HG02981 (cell line): Measurements from ENCODE around the gene ACSL4.
"Not testable (repeated sequence)": the region's sequence is repeated elsewhere in the genome, so short reads cannot be mapped to it uniquely, and the experiment has no call there.

Source experiments
- ATAC-seq: cut with Tn5 transposase; IDR thresholded peaks from one replicate; pipeline ENCODE4 v1.9.1; 2021; ENCODE audit warnings: mild to moderate bottlenecking, moderate library complexity; ENCODE audit not compliant: unreplicated experiment

Gene ACSL4

DNA sequence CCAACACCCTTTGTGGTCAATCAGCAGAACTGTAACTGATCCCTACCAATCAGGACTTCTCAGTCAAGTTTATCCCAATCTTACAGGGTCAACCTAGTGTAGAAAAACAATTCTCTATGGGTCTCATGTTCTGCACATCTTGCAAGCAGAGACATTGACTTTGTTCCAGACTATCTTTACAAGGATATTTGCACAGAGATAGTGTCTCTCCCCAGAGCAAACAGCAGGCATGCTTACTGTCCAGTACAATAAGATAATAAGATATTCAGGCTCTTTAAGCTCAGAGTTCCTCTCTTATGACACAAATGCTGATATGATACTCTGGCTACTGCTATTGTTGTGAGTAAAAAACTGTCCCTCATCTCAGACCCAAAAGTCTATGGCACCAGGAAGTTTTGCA, 53.2 kb downstream of the ACSL4 start:
- ATAC-seq = no peak

DNA sequence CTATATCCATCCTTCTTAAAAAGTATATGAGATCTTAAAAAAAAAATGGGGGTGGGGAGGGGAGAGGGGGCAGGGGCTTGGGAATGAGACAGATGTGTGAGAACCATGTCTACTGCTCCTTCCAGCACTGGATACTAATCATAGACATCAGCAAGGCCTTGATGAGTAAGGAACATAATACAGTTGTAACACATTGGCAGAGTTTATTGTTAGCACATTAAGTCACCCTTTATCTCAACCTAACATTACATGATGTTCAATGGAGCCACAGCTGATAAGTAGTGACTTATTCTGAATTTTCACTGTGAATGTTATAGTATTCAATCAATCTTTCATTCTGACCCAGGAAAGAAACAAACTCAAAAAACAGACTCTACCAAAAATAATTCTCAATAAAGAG, 60.8 kb downstream of the ACSL4 start:
- no peak for ATAC-seq

DNA sequence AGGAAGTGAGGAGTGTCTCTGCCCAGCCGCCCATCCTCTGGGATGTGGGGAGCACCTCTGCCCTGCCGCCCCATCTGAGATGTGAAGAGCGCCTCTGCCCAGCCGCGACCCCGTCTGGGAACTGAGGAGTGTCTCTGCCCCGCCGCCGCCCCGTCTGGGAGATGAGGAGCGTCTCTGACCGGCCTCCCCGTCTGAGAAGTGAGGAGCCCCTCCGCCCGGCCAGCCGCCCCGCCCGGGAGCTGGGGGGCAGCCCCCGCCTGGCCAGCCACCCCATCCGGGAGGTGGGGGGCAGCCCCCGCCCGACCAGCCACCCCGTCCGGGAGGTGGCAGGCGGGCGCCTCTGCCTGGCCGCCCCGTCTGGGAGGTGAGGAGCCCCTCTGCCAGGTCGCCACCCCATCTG, 61.9 kb downstream of the ACSL4 start:
- not testable (repeated sequence) for ATAC-seq

DNA sequence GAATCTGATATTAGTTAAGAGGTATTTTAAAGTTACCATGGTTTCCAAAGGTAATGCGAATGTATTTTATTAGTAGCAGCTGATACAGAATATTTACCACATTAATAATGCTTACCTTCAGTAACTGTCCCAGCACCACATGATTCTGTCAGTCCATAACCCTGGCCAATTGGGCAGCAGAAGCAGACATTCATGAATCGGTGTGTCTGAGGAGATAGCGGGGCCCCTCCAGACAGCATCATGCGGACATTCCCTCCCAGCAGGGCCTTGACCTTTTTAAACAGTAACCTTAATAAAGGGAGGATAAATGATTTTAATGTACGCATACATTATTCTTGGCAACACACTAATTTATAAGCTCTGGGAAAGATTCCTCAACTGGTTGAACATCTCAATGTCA, 65.1 kb downstream of the ACSL4 start:
- ATAC-seq = no peak

DNA sequence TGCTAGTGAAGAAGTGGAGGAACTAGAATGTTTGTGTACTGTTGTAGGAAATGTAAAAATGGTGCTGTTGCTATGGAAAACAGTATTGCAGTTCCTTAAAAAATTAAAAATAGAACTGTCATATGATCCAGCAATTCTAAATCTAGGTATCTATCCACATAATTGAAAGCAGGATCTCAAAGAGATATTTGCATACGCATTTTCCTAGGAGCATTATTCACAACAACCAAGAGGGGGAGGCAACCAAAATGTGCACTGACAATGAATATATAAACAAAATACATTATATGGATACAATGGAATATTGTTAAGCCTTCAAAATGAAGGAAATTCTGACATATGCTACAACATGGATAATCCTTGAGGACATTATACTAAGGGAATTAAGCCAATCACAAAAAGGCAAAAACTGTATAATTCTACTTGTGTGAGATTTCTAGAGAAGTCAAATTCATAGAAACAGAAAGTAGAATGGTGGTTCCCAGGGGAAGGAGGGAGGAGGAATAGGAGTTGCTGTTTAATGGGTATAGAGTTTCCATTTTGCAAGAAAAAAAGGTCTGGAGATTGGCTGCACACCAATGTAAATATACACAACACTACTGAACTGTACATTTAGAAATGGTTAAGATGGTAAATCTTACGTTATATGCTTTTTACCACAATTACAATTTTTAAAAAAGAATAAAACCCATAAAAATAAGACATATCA, 72.5 kb downstream of the ACSL4 start:
- ATAC-seq = no peak

DNA sequence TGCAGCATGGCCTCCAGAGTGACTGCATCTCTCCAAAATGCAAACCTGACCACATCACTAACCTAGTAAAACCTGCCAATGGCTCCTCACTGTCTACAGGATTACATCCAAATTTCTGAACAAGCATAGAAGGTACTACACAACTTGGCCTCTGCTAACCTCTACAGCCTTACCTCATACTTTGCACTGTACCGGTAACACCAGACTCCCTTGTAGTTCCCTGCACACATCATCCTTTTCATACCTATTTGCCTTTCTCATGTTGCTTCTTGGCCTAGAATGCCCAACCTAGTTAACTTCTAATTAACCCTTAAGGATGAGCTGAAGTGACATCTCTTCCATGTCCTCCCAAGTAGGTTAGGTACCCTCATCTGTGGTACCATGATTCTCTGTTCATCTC, 74.7 kb downstream of the ACSL4 start:
- no peak for ATAC-seq

DNA sequence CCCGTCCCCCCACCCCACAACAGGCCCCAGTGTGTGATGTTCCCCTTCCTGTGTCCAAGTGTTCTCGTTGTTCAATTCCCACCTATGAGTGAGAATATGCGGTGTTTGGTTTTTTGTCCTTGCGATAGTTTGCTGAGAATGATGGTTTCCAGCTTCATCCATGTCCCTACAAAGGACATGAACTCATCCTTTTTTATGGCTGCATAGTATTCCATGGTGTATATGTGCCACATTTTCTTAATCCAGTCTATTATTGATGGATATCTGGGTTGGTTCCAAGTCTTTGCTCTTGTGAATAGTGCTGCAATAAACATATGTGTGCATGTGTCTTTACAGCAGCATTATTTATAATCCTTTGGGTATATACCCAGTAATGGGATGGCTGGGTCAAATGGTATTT, 75.7 kb downstream of the ACSL4 start:
- ATAC-seq = not testable (repeated sequence)

DNA sequence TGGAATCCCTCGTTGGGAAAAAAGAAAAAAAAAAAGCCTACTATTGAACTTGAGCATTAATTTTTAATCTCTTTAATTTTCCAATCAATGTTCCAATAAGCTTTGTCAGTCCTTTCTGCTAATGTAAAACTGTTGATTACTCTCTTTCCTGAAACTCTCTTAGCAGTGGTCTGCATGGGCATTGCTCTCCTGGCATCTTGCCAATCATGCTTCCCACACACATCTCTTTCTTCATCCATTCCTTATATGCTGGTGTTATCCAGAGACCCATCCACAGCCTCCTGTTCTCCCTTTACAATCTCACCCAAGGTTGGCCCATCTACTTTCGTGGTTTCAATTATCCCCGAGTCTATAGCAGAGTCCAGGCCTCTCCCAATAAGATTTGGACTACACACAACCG, 76.3 kb downstream of the ACSL4 start:
- ATAC-seq = no peak

DNA sequence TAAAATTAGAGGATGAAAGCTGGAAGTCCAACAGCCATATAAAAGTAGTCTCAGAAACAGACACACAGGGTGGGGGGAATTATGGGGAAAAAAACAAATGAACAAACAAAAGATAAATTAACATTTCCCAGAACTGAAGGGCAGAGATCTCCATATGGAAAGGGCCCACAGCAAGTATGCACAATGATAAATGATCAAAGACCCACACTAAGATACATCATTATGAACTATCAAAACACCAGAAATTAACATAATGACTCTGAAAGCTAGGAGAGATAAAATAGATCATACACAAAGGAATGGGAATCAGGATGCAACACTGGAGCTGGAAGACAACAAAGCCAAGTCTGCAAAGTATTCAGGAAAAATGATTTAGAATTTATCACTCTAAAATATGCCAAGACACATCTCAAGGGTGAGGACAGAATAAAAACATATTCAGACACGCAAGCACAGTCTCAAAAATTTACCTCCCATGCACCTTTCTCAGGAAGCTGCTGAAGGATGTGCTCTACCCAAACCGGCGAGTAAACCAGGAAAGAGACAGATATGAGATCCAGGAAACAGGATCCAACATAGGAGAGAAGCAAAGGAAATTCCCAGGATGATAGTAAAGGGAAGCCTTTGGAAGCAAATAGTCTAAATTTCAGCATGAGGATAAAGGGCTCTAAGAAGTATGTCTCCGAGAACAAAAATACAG, 77.4 kb downstream of the ACSL4 start:
- no peak for ATAC-seq

DNA sequence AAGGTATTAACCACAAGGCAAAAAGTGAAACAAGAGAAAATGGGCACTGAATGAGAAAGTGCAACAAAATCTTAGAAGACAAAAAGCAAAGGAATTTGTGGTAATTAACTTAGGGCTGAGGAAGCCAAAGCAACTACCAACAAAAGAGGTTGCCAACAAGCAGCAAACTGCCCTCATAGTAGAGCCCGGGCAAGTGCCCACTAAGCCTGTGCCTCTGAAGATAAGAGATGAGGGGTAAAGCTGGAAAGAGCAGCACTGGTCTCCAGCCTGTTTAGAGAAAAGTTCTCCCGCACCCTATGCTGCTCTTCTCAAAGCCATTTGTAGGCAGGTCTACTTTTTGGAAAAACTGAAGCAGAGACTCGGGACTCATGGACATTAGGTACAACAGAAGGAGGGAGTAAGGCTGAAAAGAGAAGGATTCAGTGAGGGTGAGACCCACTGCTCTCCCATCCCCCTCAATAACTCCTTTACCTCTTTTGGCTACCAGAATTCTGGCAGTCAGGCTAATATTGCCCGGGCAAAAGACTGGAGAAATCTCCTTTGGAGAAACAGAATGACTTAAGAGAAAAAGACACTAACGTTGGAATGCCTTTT, 78.4 kb downstream of the ACSL4 start:
- ATAC-seq = no peak

DNA sequence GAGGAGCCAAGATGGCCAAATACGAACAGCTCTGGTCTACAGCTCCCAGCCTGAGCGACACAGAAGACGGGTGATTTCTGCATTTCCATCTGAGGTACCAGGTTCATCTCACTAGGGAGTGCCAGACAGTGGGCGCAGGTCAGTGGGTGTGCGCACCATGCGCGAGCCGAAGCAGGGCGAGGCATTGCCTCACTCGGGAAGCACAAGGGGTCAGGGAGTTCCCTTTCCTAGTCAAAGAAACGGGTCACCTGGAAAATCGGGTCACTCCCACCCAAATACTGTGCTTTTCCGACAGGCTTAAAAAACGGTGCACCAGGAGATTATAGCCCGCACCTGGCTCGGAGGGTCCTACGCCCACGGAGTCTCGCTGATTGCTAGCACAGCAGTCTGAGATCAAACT, 88.4 kb downstream of the ACSL4 start:
- ATAC-seq = not testable (repeated sequence)

DNA sequence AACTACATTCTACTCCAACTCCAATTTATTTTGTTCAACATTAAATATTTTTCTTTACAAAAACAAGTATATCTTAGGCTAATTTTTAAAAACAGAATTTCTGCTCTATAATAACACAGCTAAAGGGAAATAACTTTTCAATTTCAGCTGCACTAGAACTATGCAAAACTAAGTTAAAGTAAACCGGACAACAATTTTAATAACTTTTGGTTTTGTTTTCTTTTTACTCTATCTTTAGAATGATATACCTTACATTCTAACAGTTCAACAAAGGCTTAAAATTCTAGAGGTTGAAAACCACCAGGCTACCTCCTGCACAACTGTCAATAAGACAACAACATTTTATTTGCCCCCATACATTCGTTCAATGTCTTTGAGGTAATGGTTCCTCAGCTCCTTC, 89.4 kb downstream of the ACSL4 start:
- no peak for ATAC-seq

DNA sequence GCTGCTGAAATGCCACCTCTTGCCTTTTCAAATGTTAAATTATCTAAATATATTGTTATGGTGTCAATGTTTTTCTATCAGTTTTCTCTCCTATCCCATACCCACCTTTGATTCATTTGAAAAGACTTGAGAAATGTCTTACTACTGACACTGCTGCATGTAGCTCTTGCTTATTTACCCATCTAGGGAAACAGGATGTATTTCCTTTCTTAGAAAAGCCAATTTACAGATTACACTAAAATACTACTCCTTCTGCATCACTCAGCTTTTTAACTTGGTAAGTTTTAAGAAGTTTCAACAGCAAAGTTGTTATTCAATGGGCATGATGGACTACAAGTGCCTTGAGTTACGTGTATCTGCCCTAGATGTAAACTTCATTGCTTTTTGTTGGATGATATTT, 94.9 kb downstream of the ACSL4 start:
- ATAC-seq = no peak

DNA sequence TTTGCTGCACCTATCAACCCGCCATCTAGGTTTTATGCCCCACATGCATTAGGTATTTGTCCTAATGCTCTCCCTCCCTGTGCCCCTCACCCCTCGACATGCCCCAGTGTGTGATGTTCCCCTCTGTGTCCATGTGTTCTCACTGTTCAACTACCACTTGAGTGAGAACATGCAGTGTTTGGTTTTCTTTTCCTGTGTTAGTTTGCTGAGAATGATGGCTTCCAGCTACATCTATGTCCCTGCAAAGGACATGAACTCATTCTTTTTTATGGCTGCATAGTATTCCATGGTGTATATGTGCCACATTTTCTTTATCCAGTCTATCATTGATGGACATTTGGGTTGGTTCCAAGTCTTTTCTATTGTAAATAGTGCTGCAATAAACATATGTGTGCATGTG, 95.6 kb downstream of the ACSL4 start:
- ATAC-seq = not testable (repeated sequence)

DNA sequence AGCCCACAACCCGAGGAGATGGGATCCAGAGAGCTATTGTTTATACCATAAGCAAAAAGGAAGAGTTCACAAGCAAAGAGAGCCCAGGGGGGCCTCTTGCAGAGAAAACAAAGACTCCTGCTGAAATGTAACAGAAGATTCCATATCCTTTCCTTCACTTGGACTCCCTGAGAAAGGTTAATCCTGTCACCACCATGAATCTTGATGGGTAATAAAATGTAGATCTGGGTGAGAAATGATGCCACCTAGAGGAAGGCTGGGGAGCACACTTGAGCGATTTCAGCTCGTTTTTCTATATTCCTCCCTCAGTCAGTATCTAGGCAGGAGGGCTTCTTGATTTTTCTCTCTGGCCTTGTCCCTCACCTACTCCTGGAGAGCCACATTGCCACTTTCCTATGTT, 97.9 kb downstream of the ACSL4 start:
- no peak for ATAC-seq

DNA sequence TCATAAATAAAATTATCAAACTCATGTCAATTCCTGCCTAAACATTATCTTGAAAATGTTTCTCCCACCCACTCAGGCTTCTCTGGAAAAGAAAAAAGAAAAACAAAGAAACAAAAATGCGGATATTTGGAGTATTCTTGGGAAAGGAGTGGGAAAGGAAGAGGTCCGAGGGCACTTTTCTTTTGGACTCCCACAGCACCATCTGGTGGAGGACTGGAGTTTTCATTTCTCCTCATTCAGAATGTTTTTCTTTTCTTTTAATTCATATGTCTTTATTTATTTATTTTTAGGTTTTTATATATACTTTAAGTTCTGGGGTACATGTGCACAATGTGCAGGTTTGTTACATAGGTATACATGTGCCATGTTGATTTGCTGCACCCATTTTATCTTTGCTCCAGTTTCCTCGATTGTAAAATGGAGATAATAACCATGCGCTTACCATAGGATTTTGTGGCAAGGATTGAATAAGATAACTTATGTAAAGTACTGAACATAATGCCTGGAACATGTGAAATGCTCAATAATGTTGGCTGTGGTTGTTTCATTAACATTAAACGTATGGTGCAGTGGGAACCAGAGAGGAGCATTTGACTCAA, 100.1 kb downstream of the ACSL4 start:
- no peak for ATAC-seq

DNA sequence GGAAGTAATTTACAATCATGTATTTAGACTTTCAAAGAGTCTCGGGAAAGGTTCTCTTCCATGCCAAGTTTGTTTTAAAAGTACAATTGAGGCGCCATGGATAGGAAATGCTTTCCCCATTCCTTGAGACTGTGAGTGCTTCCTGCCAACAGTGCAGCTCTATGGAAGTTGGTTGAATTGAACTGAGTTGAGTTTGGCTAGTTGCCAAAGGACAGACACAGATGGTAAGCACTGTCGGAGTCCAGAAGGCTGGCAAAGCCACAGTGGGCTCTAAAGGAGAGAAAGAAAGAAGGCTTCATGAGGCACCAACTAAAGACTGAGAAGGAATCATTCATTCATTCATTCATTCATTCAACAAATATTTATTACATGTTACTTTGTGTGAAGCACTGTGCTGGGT, 103.7 kb downstream of the ACSL4 start:
- no peak for ATAC-seq

DNA sequence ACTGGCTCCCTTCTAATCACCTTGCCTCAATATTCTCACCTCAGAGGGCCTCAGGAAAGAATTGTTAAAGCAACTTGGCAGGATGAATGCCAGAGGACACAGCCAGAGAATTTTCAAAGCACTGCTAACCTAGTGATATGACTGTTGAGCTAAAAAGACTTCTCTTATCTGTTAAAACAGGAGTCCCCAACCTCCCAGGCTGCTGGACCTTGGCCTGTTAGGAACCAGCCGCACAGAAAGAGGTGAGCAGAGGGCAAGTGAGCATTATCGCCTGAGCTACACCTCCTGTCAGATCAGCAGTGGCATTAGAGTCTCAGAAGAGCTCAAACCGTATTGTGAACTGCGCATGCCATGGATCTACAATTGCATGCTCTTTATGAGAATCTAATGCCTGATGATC, 106.4 kb downstream of the ACSL4 start:
- no peak for ATAC-seq

DNA sequence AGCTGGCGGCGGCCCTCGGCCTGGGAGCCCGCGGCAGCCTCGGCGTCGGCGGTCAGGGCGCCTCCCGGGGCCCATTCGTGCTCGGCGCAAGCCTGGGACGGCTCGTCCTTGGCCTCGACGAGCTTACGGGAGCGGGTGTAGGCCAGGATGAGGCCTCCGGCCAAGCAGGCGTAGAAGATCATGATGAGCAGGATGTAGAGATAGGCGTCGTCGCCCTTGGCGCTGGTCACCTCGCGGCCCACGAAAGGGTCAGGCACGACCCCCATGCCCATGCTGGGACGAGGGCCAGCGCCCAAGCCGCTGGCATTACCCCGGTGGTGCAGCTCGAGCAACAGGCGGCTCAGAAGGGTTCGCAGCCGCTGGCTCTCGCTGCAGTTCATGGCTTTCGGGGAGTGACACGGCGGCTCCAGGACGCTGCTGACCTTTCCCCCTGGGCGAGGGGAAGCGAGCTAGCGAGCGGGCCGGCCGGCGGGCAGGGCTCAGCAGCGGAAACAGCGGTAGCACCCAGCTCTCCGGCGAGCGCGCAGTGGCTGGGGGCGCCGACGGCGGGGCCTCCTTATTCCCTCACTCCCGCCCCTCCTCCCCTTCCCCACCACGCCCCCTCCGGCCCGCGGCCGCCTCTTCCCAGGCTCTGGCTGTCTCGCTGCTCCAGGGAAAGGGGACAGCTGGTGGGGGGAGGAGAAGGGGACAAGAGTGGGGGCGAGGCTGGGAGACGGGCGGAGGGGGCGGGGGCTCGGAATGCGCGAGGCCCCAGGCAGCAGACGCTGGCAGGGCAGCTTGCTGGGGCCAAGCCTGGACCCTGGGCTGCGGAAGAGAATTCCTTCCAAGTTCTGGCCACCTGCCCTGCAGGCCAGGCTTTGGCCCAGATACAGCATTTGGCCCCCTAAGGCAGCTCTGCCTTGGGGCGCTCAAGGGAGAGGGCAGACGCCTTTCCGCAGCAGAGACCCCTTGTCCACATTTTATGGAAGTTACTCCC, 108.1 kb downstream of the ACSL4 start, which contains the start of gene KCNE5:
Gene KCNE5 (minus strand): TSS at position 532 of the 976 bp plus-strand sequence. CDS start 152 bp downstream, at position 380.
- ATAC-seq = no peak

DNA sequence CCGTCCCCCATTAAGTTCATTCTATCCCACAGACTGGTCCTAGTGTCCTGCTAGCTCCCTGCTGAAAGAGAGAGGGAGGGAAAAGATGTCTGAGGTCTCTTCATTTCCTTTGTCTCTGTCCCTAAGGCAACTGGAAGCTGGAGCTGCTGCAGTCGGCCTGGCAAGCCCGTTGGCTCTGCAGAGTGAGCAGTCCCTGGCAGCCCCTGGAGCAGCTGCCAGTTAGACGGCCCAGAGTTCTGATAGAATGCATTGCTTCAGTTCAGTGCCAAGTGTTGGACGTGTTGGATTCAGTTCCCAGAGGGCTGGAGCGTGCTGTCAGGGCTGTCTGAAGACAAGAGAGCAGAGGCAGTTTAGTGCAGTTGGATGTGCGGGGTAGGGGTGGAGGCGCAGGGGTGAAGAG, 109.1 kb downstream of the ACSL4 start:
- ATAC-seq = no peak

DNA sequence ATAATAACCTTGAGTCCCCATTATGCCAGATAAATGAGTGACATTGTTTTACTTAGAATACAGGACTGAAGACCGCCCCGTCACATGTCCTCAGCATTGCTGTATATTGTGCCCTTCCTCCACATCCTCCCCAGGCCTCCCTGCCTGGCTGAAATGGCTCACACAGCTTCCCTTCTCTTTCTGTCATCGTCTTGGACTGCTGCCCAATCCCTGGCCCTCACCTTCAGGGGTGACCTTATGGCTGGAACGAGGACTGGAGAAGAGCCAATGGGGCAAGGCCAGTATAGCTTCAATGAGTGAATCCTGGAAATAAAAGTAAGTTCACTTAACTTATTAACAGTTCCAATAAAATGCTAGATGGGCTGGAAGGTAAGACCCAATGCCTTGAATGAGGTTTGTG, 110.8 kb downstream of the ACSL4 start:
- ATAC-seq = no peak
